HG03025 (cell line): ENCODE results near the gene BCAR3.

Source experiments
- ATAC-seq: cut with Tn5 transposase; IDR thresholded peaks from one replicate; pipeline ENCODE4 v1.9.1; 2021; ENCODE audit warnings: mild to moderate bottlenecking, moderate library complexity; ENCODE audit not compliant: unreplicated experiment, low FRiP score

BCAR3 gene

DNA sequence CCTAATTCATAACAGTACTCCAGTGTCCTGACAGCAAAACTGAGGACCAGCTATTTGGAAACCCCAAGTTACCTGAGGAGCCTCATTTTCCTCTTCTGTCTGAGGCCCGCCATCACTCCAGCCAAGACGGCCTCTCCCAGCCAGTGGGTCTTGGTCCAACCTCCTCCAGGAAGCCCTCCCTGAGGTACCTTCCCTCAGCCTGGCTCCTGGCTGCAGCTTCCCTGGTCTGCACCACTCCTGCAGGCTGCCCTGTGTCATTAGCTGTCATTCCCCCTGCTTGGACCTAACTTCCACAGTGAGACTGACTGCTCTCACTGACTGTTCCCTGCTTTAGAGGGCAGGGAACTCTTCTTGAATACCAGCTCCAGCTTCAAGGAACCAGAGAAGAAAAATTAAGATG lies 33.0 kb downstream of the BCAR3 start:
- no peak for ATAC-seq

- no peak for ATAC-seq
These were observed 40.1 kb downstream of the BCAR3 start for GRCh38 chr1:93641527-93641926.

DNA sequence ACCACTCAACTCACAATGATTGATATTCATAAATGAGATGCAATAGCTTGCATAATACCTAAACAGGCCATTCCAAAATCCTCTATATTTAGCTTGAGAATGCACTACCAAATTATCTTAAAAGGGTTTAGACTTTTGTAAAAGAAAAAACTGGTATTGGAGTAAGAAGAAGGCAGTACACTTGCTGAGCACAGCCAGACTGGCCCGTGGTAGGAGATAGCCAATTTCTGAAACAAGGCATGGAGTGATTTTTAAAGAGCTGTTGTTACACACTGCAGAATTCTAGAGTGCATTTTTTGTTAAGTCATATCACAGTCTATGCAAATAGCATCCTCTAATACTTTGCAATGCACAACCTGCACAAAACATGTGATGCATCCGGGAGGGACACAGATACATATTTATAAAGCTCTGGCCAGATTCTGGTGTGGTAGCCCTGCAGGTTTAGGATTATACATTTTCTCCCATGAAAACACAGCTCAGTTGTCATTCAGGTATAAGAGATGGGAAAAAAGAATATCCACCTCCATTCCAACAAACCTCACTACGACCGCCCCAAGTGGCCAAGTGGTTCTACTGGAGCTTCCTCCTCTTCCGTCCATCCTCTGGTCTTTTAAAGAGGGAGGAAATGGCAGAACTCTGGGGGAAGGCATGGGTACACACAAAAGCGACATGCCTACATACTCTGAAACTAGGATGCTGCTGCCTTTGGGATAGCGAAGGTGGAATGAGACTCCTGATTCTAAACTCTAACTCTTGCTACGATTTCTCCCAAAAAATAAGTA lies 40.8 kb downstream of the BCAR3 start:
- no peak for ATAC-seq

- ATAC-seq: no peak
These were observed 42.7 kb downstream of the BCAR3 start for GRCh38 chr1:93638981-93639380.

DNA sequence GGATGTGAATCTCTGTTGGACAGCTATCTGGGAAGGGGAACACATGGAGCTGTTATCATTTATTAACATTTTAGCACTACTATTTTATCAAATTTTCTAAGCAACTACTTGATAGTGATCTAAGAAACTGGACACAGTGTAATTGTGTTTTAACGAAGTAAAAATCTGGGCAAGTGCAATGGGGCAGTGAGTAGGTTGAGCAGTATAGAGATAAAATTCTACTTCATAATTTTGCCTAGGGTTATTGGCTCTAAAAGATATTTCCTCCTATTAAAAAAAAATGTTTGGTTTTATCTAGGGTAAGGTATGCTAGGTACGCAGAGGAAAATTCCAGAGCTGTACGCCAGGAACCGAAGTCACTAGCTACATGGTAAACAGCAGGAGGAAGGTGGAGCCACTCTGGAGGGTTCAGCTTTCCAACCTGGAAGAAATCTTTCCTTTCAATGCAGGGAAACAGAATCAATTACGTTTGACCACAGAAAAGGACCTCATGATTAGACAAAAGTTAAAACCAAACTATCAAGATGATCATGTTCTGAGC lies 43.3 kb downstream of the BCAR3 start:
- no peak for ATAC-seq

- ATAC-seq: no peak
These were observed 44.9 kb downstream of the BCAR3 start for GRCh38 chr1:93636712-93637111.

GRCh38 chr1:93635614-93636543 lies 45.8 kb downstream of the BCAR3 start:
- no peak for ATAC-seq

- no peak for ATAC-seq
These were observed 48.3 kb downstream of the BCAR3 start for GRCh38 chr1:93633313-93633712.

GRCh38 chr1:93631626-93632365 lies 49.8 kb downstream of the BCAR3 start:
- no peak for ATAC-seq

GRCh38 chr1:93630168-93630567 lies 51.5 kb downstream of the BCAR3 start:
- no peak for ATAC-seq

DNA sequence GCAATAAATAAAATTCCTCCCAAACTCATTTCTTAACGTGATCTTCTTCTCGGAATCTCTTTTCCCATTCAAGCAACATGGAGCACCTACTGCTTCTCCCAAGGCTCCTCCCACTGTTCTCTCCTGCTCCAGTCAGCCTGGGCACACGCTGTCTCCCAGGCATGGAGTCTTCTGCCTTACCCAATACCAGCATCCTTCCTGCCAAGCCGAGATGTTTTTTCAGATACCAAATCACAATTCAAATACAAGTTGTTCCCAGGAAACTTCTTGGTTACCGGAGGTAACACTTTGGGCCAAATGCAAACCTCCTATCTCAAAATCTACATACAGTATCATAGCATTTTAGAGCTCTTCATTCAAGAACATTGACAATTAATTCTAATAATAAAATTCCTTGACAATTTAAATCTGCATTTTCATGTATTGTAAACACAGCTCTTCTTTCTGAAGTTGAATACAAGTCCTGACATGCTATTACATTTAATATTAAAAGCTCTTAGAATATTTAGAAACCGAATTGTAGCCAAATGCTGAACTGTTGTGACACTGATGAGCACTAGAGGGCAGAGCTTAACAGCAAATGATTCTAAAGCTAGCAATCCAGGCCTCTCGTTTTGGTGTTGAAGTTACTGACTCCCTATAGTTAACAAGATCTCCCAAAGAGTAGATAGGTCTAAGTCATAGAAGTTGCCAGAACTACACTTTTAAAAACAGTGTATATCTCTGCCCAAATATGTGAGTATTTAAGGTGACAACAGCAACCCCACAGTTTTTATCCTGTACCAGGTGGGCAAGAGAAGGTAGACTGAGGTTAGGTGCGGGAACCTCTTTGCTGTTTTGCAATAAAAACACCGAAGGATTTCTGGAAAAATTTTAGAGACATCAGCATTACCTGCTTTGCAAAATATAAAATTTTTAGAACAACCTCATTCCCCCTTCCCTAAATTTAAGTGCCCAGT lies 52.3 kb downstream of the BCAR3 start:
- ATAC-seq: no peak

DNA sequence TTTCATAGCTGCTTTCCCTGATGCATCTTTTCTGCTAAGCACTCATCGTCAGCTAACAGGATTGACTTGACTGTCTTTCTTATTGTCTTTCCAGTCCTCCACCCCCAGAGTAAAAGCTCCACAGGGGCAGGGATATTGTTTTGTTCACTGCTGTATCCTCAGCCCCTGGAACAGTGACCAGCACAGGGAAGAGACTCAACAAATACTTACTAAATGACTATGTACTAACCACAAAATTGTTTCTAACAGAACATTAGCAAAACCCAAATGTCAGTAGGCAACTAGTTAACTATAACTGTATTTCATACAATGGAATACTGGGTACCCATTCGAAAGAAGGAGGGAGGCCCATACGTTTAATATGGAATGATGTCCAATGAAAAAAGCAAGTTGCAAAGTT lies 53.0 kb downstream of the BCAR3 start:
- no peak for ATAC-seq

DNA sequence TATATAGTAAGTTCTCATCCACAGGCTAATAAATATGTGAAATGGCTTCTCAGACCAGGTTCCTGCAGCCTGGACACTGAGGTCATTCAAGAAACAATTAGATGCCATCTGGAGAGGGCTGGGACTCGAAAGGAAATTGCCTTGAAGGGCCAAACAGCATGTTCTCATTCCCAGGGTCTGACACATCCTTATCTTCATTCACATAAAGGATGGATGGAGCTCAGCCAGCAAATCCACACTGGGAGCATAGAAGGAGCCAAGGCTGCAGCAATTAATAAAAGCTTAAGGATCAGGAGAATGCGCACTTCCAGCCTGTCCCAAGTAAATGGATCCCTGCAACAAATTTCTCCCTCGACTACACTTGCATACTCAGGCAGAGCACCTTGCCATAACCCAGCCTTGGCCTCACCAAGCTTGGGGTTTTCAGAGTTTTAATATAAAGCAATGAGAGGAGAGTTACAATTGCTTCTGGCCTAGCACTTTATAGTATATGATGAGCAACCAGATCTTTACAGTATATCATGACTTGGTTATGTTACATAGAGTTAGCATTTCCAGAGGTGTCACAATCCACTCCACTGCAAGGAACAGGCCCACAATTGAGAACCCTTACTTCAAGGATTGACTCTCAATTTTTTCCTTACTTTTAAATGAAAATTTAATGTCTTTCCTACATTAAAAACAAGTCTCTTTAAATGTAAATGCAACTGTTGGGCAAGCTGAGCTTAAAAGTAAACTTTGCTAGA lies 55.9 kb downstream of the BCAR3 start:
- no peak for ATAC-seq

- no peak for ATAC-seq
These were observed 57.8 kb downstream of the BCAR3 start for GRCh38 chr1:93623875-93624274.

DNA sequence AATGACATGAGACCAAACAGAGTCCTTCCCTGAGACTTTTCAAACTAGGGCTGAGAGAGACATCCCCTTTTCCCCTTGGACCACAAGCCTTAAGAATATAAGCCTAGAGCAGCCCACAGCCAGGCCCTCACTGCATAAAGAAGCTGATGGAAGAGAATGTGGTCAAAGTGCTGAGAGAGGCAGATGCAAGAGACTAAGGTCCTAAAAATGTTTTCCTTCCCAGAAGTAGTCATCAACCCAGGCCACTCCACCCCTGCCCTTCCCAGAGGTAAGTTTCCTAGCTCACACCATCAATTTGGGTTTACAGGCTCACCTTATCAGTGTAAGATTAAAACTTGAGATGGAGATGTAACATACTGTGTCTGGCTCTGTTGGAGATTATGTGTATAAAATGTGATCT lies 58.2 kb downstream of the BCAR3 start:
- no peak for ATAC-seq

GRCh38 chr1:93621246-93621645 lies 60.4 kb downstream of the BCAR3 start:
- no peak for ATAC-seq

GRCh38 chr1:93620841-93621210 lies 60.8 kb downstream of the BCAR3 start:
- ATAC-seq: no peak

DNA sequence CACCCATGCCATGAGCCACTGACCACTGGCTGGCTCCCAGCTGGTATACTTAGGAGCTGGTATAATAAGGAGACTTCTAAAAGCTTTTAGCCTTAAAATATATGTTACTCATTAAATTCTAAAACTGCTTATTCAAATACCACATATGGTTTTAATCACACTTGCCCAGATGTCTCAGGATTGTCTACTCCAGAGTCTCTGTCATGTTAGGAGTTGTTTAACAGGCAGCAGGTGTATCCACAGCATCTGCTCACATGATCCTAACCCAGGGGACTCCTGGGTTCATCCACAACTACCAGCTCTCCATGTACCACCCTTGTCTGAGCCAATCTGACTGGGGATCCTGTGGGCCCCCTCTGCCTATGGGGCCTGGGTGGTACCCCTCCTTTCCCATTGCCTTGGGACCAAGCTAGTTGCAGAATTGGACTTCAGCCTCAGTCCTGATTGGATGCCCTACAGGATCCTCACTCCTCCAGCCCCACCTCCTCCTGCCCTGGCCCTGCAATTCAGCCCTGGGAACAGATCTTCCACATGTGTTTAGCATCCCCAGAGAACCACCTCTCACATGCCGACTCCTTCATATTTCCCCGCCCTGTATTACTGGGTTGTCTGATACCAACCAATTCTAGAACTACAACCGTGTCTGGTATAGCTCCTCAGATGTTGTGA lies 61.3 kb downstream of the BCAR3 start:
- ATAC-seq: no peak
